Right renal cortex interstitium (tissue), 3 donors: ENCODE results near the gene ADPRHL1. TPM values are rescaled to one million over a fixed set of nuclear protein-coding genes. Genes with fewer than 3 reads are reported as not detected.

Experiments used
- DNase-seq, 3 donors: peaks; one replicate each; pipeline ENCODE4 v3.0.0-alpha.2; 2013; ENCODE audit warnings: low read depth in 3 of 3, low spot score in 2 of 3
- polyA plus RNA-seq, 3 donors: library from polyadenylated mRNA; unstranded; fragments of 120-200 nt; gene quantifications; one replicate each; pipeline ENCODE4 v1.2.1, GENCODE V29; 2013; ENCODE audit not compliant: insufficient read length in 3 of 3

ADPRHL1 gene
- 1 to 10 TPM; 3.2 to 4.4 (median 3.3) TPM for polyA plus RNA-seq

DNA sequence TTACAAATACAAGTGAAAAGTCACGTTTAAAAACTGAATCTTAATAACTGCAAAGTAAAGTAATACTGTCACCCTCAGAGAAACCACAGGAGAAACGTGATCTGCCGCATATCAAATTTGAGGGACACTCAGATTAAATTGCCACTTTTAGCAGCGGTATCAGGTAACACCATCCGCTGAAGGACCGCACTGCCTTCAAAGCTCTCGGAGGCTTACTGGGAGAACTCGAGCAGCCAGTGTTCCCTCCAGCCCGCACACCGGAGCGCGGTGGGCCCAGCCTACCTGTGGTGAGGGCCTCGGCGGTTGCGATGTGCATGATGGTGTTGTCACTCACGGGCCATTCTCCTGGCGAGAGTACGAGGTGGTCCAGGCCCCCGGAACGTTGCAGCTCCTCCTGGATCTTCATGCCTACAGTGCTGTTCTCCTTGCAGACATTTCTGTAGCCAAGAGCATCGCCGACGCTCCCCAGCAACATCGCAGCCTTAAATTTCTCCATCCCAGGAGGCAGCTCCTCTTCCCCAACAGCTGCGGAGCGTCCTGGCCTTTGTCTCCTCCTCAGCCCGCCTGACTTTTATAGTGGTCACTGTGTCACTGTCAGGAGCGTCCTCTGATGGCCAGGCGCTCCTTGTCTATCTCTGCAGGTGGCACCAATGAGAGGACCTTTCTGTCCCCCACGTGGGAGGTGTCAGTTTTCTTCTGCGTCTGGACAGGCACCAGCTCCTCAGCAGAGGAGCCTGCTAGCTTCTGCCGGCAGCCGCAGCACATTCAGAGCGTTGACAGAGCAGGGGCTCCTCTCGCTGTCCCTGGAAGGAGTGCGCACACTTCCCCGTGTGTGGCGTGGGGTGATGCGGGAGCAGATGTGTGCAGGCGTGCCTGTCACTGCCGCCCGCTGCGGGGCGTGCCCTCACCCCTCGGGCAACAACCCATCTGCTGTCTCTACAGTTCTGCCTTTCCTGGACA, at the start of gene ADPRHL1:
Gene ADPRHL1 (minus strand): TSS at position 547 of the 960 bp plus-strand sequence. CDS start 51 bp downstream, at position 496.
- no peak for DNase-seq

DNA sequence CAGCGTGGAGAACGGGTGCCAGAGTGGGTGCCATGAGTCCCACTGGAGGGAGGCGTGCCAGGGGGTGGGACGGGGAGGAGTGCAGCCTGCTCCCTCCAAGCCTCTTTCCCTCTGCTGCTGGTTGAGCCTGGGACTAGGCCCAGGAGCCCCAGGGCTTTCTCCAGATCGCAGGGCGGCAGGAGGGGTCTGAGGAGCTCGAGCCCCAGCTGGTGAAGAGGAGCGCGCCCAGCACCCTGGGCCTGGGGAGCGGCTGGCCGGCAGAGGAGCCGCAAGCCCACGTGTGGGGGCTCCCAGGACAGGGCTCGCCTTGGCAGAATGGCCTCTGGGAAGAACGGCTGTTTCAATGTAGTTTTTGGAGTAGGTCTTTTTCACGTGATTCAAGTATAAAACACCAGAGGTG, 49.4 kb upstream of the ADPRHL1 start:
- no peak for DNase-seq

DNA sequence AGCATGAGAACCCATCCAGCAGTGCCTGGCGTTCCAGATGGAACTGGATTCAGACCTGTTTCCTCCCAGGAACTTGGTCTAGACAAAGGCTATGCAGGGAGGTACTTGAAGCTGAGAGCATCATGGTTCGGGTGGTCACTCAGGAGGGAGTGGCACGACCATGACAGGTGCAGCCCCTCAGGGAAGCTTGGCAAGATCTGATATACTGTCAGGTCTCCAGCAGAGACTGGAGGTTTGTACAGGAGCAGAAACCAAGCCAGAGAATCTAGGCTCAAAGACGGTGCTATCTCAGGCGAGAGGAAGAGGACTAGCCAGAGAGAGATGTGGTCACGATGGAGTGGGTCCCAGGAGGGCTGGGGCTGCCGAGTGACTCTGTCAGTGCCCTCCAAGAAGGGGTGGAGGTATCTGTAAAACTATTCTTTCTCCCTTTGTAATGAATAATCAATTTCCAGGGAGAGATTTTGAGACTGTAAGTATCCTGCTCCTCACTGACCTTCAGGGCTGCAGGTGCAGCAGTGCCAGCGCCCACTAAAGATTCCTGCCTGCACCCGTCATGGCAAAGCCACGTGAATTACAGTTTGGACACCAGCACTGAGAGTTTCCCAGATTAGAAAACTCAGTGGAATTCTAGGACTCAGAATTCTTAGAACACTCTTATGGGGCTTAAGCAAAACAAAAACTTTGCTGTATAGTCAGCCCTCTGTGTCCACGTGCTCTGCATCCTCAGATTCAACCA, 47.4 kb upstream of the ADPRHL1 start:
- no peak for DNase-seq

DNA sequence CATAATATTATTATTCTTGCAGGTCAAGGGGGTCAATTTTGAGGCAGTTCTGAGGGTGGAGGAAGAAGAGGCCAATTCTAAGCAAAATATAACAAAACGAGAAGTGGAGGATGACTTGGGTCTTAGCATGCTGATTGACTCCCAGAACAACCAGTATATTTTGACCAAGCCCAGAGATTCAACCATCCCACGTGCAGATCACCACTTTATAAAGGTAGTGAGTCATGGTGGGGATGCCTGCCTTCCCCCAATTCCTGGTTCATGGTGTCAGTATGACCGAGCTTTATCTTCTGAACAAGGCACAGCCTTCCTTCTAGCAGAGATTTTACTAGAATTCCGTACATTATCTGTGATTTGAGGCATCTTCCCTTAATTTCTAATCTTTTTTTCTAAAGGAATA, 46.6 kb upstream of the ADPRHL1 start:
- DNase-seq = no peak

DNA sequence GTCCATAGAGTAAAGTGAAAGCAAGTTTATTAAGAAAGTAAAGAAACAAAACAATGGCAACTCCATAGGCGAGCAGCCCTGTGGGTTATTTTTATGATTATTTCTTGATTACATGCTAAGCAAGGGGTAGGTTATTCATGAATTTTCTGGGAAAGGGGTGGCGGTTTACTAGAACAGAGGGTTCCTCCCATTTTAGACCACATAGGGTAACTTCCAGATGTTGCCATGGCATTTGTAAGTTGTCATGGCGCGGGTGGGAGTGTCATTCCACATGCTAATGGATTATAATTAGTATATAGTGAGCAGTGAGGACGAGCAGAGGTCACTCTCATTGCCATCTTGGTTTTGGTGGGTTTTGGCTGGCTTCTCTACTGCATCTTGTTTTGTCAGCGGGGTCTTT, 45.6 kb upstream of the ADPRHL1 start:
- DNase-seq = no peak

DNA sequence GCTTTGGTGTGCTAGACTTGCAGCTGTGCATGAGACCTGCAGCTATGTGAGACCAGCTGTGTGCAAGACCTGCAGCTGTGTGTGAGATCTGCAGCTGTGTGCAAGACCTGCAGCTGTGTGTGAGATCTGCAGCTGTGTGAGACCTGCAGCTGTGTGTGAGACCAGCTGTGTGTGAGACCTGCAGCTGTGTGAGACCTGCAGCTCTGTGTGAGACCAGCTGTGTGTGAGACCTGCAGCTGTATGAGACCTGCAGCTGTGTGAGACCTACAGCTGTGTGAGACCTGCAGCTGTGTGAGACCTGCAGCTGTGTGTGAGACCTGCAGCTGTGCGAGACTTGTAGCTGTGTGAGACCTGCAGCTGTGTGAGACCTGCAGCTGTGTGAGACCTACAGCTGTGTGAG, 43.9 kb upstream of the ADPRHL1 start:
- DNase-seq = no peak

DNA sequence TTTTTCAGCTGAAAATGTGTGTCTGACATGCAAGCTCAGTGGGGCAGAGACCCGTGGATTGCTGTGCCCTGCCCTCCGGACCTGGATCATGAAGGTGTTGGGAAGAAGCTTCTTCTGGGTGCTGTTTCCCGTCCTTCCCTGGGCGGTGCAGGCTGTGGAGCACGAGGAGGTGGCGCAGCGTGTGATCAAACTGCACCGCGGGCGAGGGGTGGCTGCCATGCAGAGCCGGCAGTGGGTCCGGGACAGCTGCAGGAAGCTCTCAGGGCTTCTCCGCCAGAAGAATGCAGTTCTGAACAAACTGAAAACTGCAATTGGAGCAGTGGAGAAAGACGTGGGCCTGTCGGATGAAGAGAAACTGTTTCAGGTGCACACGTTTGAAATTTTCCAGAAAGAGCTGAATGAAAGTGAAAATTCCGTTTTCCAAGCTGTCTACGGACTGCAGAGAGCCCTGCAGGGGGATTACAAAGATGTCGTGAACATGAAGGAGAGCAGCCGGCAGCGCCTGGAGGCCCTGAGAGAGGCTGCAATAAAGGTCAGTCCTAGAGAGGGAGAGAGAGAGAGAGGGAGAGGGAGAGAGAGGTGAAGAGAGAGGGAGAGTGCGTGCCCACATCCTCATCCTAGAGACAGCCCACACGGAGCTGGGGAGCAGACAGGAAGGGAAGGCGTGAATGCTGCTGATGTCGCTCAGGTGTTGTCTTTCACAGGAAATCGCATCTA, 42.4 kb upstream of the ADPRHL1 start:
- DNase-seq = no peak

DNA sequence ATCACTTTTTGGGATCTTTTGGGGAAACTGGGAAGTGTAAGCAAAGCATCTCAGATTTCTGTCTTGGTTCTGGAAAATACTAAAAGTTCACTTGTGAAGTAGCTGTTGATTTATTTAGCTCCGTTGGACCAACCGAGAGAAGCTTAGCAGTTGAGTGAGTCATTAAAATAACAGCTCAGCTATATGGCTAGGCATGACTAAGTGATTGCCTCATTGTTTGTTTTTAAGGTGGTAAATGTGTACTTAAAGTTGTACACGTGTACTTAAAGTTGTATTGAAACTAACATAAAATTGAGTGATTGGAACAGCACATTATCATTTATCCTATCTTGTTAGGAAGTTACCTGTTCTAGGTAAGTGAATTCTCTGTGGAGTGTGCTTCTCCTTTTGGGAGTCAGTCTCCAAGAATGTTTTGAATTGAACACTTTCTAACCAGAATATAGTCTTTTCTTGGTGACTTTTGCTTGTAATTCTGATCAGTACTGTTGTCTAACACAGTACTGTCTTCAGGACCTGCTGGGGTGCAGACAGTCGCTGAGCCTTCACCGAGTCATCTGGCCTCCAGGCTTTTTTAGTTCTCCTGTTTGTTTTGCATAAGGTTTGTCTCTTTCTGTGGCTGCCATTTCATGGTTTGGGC, 40.1 kb upstream of the ADPRHL1 start:
- DNase-seq = no peak

DNA sequence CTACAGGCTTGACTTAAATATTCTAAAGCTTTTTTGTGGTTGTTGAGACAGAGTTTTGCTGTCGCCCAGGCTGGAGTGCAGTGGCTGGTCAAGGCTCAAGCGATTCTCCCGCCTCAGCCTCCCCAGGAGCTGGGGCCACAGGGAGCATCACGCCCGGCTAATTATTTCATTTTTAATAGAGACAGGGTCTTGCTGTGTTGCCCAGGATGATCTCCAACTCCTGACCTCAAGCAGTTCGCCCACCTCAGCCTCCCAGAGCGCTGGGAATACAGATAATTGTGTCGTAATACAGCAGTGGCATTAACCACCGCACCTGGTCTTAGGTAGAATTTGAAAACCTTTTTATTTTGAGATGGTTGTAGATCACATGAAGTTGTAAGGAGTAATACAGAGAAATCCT, 38.7 kb upstream of the ADPRHL1 start:
- no peak for DNase-seq

DNA sequence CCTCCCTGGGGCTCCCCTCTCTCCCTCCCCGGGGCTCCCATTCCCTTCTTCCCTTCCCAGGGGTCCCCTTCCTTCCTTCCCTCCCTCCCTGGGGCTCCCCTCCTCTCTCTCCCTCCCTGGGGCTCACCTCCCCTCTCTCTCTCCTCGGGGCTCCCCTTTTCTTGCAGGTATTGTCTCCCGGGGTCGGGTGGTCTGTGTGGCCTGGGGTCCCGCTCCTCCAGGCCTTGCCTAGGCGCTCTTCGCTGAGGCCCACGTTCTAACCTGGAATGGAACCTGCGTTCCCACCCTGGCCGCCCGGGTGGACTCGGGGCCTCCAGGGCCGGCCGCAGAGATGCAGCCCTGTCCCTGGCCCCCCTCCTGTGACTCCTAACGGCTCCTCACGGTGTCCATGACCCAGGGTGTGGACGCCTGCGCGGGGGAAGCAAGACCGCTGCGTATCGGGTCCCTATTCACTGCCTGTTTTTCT, 38.2 kb upstream of the ADPRHL1 start:
- no peak for DNase-seq

DNA sequence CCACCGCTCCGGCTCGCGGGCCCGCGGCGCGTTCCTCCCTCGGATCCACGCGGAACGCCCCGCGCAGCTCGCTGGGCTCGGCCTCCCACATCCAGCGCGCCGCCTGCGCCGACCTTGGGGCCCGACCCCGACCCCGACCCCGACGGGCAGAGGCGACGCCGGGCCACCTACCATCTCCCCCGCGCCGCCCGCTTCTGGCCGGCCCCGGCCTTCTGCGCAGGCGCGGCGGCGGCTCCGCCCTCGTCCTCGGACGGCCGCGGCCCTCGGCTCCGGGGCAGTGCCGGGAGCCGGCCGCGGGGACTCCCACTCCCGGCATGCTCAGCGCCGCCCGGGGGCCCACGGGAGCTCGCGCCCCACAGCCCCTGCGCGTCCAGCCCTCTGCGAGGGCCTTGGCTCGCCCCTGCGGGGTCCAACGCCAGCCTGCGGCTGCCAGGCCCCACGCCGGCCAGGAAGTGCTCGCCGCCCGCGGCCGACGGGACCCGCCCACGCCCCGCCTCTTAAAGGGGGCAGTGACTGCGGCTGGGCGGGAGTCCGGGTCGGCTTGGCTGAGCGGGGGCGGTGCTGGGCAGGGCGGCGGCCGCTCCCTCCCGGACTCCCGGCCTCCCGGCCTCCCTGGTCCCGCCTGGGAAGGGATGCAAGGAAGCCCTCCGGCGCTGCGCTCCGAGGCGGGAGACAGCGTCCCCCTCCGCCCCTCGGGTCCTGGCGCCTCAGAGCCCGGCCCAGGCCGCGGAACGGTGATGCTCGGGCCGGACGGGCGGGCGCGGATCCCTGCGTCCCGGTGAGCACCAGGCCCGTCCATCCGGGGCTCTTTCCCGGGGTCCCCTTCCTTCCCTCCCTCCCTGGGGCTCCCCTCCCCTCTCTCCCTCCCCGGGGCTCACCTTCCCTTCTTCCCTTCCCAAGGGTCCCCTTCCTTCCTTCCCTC, 37.5 kb upstream of the ADPRHL1 start, which contains the start of gene DCUN1D2:
Gene DCUN1D2 (minus strand): TSS at position 216 of the 922 bp plus-strand sequence. CDS start 42 bp downstream, at position 174.
- peak; percentile 67 to 82 (median 75) for DNase-seq

DNA sequence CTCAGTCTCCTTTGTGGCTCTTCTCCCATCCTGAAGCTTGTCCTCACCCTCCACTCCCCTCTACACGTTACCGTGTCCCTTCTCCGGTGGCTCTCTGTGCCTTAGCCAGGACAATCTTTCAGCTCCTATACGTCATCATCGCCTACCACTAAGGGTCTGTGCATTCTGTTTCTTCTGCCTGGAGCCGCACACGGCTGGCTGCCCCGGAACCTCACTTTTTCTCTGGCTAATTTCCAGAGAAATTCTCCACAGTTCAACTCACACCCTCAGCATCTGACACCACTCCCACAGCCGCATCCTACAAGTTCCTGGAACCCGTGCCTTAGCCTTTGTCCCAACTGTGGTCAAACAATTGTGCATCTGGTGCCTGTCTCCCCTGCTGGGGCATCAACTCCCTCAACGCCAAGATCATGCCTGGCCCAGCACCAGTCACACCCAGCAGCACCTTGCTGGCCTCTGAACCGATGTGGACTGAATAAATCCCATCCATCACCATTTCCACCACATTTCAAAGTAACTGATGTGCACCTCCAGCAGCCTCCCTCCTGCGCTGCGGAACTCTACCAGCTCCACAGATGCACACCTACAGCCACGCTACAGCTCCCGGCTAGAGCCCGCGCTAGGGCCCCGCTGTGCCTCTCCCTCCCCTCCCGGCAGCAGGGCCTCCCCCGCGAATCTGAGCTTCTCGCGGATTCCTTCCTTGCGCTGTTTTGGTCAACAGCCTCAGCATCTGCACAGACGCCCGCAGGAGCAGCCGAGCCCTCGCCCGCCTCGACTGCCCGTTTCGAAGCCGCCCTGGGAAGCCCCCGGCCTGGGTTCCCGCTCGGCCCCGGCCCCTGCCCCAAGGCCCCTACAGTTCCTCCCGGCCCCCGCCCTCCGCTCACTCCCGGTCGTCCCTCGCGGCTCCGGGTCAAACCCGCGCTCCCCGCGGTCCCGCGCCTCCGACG, 36.5 kb upstream of the ADPRHL1 start:
- DNase-seq = no peak

DNA sequence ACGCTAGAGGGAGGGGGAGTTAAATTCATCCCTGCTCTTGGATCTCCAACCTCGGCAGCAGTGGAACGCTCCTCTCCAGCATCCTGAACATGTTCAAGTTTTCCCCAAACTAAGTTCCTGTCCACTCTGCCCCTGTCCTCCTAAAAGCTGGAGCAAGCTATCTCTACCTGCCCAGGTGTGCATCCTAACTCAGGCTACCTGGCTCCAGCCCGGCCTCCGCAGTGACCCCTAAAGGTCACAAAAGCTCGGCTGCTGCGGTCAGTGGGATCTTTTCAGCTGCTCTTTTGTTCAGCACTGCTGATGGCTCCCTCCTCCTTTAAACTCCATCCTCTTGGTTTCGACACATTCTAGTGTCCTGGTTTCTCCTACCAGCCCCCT, 35.9 kb upstream of the ADPRHL1 start:
- DNase-seq = no peak

DNA sequence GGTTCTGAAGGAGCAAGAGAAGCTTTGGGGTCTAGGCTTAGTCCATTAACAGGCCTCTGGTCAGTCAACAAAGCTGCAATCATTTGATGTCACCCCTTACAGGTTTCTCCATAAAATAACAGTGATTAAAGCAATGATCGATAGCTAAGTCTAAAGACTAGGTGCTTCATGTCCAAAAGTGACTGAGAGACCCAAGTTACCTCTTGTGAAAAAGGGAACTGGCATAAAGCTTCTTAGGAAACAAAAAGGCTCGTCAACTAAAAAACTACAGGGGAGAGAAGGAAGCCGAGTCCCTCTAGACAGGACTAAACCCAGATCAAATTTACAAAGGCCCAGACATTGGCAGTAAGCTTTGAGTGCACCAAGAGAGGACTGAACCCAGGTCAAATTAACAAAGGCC, 35.0 kb upstream of the ADPRHL1 start:
- DNase-seq = no peak

DNA sequence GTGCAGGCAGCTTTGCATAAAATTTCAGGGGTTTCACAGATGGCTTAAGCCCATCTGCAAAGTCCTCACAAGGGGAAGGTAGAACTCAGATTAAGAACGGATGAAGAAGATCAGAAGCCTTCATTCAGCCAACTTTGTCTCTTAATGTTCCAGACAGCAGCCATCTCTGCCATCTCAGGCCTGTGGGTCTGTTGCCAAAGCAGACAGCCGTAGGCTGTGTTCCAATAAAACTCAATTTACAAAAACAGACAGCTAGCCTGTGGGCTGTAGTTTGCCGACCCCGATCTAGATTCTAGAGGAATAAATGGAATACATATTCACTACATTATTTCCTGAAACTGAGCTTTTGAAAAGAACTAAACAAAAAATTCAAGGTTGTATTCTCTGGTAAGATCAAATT, 33.4 kb upstream of the ADPRHL1 start:
- DNase-seq = no peak

DNA sequence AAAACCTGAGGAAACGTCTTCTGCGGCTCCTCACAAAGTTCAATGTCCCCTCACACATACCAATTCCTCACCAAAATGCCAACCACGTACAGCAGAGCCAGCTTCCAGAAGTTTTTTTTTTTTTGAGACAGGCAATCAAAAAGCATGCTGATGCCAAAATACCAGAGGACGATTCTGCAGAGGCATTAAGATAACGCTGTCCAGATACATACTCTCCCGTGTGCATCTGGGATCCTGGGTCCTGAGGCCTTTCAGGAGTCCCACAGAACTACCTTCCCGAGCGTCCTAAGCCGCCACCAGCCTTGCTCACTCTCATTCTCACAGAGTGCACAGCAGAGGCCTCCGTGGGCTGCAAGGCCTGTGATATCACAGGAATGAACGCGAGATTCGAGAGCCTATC, 32.3 kb upstream of the ADPRHL1 start:
- DNase-seq = no peak

DNA sequence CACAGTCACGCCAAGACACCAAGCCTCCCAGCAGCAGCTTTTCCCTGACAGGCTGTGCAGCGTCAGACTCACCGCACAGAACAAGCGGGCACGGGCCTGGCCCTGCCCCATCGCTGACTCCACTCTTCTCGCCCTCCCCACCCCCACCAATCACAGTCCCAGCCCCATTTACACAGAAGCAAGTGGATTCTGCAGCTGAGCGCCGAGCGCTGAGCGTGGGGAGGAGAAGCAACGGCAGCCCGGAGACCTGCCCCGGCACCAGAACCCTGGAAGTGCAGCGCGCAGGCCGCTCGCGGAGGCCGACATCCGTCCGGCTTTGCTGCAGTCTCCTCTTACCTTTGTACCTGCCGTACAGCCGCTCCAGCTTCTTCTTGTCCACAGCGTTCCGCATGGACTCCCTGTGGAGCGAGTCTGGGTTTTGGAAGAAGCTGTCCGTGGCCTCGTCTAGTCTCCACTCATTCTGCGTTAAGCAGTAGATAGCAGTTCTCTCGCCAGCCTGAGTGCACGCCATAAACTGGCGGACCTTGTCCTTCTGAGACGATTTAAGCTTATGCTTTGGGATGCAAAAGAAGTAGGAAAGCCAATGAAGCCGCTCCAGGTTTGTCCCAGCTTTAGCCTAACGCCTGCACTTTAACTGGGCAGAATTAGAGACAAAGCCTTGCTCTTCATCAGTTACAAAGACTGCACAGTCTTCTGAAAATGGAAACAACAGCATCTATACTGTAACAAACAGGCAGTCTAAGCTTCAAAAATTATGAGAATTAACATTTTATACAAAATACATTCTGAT, 30.4 kb upstream of the ADPRHL1 start:
- no peak for DNase-seq
